GM18507 (cell line): ENCODE measurements around the gene SPAG5.

Source experiments
- DNase-seq: peaks from one replicate; pipeline ENCODE4 v3.0.0; 2011; ENCODE audit warnings: low read depth; ENCODE audit not compliant: insufficient read length; ENCODE audit errors: extremely low spot score
- FAIRE-seq: peaks from 2 replicates; lab custom pipeline; 2011; peaks lifted over from hg19 to GRCh38; lab: Jason Lieb, UNC

SPAG5 gene

GRCh38 chr17:28549236-28550132, 49.3 kb downstream of the SPAG5 start:
- FAIRE-seq (peak; percentile 90), DNase-seq (no peak)

GRCh38 chr17:28548417-28549130, 50.3 kb downstream of the SPAG5 start:
- DNase-seq (no peak), FAIRE-seq (no peak)

GRCh38 chr17:28547623-28548416, 51.0 kb downstream of the SPAG5 start:
- DNase-seq, result peak; percentile 70

GRCh38 chr17:28547096-28547622, 51.7 kb downstream of the SPAG5 start:
- no peak for FAIRE-seq
- DNase-seq, result no peak

More at GRCh38 chr17:28547623-28548416, 51.0 kb downstream of the SPAG5 start:
- FAIRE-seq, result peak; percentile 98

- FAIRE-seq (no peak), DNase-seq (no peak)
These were observed 52.9 kb downstream of the SPAG5 start for GRCh38 chr17:28545787-28546415.

GRCh38 chr17:28545141-28545503, 53.7 kb downstream of the SPAG5 start:
- DNase-seq (no peak), FAIRE-seq (no peak)

- FAIRE-seq, result no peak
- no peak for DNase-seq
These were observed 54.3 kb downstream of the SPAG5 start for GRCh38 chr17:28544402-28545140.

GRCh38 chr17:28541439-28541838, 57.4 kb downstream of the SPAG5 start:
- no peak for FAIRE-seq

GRCh38 chr17:28540231-28540630, 58.6 kb downstream of the SPAG5 start:
- no peak for FAIRE-seq
- no peak for DNase-seq

More at GRCh38 chr17:28541439-28541838, 57.4 kb downstream of the SPAG5 start:
- DNase-seq, result no peak

GRCh38 chr17:28538296-28538895, 60.4 kb downstream of the SPAG5 start:
- FAIRE-seq (no peak), DNase-seq (no peak)

GRCh38 chr17:28537219-28537610, 61.6 kb downstream of the SPAG5 start:
- no peak for FAIRE-seq

GRCh38 chr17:28536532-28537218, 62.1 kb downstream of the SPAG5 start:
- FAIRE-seq (no peak), DNase-seq (no peak)

More at GRCh38 chr17:28537219-28537610, 61.6 kb downstream of the SPAG5 start:
- no peak for DNase-seq

GRCh38 chr17:28534740-28535375, 64.0 kb downstream of the SPAG5 start:
- FAIRE-seq, result no peak

GRCh38 chr17:28533091-28533807, 65.6 kb downstream of the SPAG5 start:
- no peak for FAIRE-seq
- DNase-seq, result no peak

More at GRCh38 chr17:28534740-28535375, 64.0 kb downstream of the SPAG5 start:
- DNase-seq, result no peak

- DNase-seq (no peak), FAIRE-seq (no peak)
These were observed 66.5 kb downstream of the SPAG5 start for GRCh38 chr17:28532050-28532960.

GRCh38 chr17:28530926-28531325, 67.9 kb downstream of the SPAG5 start:
- DNase-seq (no peak), FAIRE-seq (no peak)
